GM19035 (cell line): ENCODE data around the gene TACSTD2.
"Not testable (repeated sequence)": the region's sequence is repeated elsewhere in the genome, so short reads cannot be mapped to it uniquely, and the experiment has no call there.

Experiments
- ATAC-seq: cut with Tn5 transposase; IDR thresholded peaks from one replicate; pipeline ENCODE4 v1.9.1; 2021; ENCODE audit not compliant: unreplicated experiment

TACSTD2 gene, protein sequence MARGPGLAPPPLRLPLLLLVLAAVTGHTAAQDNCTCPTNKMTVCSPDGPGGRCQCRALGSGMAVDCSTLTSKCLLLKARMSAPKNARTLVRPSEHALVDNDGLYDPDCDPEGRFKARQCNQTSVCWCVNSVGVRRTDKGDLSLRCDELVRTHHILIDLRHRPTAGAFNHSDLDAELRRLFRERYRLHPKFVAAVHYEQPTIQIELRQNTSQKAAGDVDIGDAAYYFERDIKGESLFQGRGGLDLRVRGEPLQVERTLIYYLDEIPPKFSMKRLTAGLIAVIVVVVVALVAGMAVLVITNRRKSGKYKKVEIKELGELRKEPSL

DNA sequence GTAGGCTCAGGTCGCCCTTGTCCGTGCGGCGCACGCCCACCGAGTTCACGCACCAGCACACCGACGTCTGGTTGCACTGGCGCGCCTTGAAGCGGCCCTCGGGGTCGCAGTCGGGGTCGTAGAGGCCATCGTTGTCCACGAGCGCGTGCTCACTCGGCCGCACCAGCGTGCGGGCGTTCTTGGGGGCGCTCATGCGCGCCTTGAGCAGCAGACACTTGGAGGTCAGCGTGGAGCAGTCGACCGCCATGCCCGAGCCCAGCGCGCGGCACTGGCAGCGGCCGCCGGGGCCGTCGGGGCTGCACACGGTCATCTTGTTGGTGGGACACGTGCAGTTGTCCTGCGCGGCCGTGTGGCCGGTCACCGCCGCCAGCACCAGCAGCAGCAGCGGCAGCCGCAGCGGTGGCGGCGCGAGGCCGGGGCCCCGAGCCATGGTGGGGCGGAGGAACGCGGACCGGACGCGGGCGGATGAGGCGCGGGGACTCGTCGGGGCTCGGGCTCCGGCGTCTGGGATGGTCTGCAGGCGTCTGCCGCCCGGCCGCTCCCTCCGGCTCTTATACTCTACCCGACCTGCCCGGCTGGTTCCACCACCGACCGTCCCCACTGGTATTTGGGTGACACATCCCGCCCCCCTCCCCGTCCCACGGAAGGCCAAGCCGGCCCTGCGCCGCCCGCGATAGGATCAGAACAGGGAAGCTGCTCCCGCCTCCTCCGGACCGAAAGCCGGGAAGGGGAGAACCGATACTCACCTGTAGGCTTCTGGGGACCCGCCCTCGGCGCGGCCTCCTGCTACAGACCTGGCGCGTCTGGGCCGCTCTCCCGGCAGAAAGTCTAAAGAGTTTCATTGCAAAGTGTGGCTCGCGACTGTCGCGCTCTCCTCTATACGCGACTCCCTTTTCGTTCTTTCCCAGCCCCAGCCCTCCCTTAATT, at the start of gene TACSTD2:
Gene TACSTD2 (minus strand): TSS at position 526 of the 927 bp plus-strand sequence. CDS start 96 bp downstream, at position 430.
- no peak for ATAC-seq

- no peak for ATAC-seq
Measured at GRCh38 chr1:58626293-58626692, 49.2 kb upstream of the TACSTD2 start.

DNA sequence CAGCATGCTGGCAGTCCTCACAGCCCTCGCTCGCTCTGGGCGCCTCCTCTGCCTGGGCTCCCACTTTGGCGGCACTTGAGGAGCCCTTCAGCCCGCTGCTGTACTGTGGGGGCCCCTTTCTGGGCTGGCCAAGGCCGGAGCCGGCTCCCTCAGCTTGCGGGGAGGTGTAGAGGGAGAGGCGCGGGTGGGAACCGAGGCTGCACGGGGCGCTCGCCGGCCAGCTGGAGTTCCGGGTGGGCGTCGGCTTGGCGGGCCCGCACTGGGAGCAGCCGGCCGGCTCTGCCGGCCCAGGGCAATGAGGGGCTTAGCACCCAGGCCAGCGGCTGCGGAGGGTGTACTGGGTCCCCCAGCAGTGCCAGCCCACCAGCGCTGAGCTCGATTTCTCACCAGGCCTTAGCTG, 46.2 kb upstream of the TACSTD2 start:
- not testable (repeated sequence) for ATAC-seq

GRCh38 chr1:58622571-58622970, 45.5 kb upstream of the TACSTD2 start:
- ATAC-seq, result no peak

GRCh38 chr1:58621391-58621790, 44.3 kb upstream of the TACSTD2 start:
- no peak for ATAC-seq

DNA sequence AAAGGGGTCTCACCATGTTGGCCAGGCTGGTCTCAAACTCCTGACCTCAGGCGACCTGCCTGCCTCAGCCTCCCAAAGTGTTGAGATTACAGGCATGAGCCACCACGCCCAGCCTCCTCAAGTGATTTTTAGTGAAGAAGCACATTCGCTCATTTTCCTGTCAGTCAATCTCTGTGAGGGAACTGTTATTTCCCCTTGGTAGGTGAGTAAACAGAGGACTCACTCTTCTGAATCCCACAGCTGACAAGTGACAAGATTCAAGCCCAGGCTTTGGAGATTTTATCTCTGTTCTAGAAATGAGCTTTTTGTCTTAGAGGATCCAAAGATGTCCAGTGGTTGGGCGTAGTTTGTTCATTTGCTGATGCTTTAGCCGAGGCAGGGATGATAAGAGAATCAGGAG, 43.9 kb upstream of the TACSTD2 start:
- no peak for ATAC-seq

GRCh38 chr1:58620259-58620658, 43.2 kb upstream of the TACSTD2 start:
- ATAC-seq, result no peak

DNA sequence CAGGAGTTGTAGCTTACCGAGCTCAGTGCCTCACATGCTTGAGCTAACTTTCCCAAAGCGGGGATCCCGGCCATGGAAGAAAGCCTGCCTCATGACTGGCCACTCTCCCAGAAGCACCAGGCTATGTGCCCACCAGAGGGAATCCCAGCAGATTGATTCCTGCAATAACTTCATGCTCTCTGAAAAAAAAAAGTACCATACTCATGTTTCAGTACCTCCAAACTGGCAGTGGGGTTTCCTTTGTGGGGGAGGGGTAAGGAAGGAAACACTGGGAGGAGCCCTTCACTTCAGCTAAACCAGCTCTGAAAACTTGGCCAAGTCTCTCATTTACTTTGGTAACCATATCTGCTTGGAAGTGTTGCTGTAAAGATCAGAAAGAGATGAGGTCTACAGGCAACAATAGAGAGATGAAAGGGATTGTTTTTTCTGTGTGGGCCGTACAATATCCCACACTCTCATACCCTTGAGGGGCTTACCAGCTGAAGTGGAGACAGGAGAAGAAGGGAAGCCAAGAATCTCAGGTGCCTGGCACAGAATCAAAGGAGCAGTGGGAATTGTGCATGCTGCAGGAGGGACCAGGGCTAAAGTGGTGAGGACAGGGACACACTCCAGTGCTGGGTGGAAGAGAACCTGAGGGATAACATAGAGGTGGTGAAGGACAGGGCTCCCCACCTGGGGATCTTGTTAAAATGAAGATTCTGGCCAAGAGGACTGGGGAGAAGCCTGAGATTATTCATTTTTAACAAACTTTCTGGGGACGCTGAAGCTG, 42.4 kb upstream of the TACSTD2 start:
- ATAC-seq, result no peak

DNA sequence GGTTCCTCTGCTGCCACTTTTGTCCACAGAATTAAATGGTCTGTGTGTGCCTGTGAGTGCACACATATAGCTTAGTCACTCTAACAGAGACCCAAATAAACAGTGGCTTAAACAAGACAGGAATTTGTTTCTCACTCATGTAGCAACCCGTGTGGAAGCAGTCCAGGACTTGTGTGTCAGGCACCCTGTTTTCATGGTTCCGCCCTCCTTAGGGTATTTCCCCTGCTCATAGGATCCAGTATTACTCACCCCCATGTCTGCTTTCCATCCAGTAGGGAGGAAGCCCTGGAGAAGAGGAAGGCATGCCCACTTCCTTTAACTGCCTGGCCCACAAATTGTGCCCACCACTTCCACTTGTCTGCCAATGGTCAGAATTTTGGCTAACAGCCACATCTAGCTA, 41.3 kb upstream of the TACSTD2 start:
- ATAC-seq, result no peak

DNA sequence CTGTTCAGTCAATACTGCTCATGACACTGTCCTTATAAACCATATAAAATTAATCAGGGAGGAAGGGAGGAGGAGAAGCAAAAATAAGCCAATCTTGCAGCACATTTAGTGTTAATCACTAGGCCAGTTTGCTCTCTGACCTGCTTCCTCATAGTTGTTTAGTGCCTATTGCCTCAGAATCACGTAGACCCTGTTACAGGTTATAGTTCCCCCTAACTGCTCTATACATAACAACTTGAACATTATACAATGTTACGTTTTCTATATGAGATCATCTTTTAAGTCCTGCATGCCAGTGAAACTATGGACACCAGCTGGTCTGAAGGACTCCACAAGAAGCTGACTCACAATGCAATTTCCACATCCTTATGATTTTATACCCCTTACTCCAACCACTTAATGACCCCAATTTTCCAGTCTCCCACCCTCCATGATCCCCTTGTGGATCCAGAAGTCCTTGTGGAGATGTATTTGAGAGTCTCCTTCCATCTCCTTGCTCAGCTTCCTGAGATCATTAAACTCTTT, 34.9 kb upstream of the TACSTD2 start:
- no peak for ATAC-seq

DNA sequence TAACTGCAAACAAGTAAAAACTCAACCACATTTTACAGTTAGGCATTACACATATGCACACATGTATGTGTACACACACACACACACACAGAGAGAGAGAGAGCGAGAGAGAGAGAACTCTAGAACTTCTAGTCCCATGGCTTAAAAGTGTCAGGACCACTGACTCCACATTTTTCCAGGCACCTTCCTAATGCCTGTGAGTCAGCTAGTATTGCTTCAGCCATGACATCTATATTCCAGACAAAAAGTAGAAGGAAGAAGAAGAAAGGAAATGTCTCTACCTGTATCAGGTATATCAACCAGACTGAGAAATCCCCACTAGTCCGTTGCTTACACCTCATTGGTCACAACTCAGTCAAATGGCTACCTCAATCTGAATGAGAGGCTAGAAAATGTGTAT, 31.9 kb upstream of the TACSTD2 start:
- no peak for ATAC-seq

DNA sequence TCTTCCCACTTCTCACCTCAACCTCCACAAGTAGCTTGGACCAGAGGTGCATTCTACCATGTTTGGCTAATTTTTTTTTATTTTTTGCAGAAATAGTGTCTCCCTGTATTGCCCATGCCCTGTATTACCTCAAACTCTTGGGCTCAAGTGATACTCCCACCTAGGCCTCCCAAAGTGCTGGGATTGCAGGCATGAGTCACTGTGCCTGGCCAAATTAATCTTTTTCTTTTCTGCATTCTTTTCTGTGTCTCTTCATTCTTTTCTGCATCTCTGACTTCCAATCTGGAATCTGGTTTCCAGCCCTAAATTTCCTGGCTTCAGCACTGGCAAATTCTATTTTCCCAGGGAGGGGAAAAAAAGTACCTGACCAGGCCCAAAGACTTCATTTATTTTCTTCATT, 31.2 kb upstream of the TACSTD2 start:
- ATAC-seq, result no peak

DNA sequence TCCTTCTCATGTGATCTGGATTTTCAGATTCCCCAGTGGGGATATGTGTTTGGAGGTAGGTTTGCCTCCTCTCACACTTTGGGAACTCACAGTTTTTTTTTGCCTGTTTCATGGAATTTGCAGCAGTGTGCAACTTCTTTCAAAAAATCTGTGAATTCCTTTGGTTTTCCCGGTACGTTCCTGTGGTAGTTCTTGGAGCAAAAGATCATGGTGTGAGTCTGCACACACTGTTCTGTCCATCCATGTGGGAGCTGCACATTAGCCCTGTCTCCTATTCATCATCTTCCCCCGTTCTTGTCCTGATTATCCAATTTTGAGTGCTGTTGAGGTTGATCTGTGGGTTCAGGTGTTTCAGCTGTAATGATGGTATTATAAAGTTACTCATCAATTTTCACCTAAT, 30.3 kb upstream of the TACSTD2 start:
- ATAC-seq, result no peak

- ATAC-seq, result not testable (repeated sequence)
Measured at GRCh38 chr1:58601921-58602320, 24.9 kb upstream of the TACSTD2 start.

DNA sequence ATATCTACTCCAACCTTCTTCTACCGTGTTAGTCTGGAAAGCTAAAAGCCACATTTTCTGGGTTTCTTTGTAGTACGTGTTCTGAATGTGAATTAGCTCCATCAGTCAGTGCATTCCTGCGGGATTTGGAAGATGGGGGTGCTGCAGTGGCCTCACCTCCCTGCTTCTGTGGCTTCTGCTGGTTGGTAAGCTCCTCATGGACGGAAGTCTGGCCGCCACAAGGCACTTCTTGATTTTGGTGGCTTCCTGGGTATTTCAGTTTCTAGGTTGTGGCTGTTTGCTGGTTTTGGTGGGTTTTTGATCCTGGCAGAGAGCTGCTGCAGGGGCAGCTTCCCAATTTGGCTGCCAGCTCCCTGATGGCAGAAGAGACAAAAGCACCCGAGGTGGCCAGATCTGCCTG, 20.9 kb upstream of the TACSTD2 start:
- no peak for ATAC-seq

- ATAC-seq, result no peak
Measured at GRCh38 chr1:58597076-58597475, 20.0 kb upstream of the TACSTD2 start.

- ATAC-seq, result no peak
Measured at GRCh38 chr1:58596631-58597052, 19.6 kb upstream of the TACSTD2 start.

DNA sequence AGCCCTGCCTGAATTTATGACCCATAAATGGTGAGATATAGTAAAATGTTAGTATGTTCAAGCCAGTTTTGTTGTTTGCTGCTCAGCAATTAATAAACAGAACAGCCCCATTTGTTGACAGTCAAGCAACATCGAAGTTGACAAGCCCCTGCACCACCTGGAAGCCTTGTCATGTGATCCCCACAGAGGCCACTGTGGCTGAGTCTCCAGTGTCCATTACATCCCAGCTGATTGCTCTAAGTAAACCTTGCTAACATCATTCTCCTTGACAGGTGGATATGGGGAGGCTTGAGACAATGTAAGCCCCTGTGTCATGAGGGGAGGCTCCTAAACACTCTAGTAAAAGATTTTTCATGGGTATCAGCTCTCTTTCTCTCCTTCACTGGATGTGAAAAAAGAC, 17.5 kb upstream of the TACSTD2 start:
- ATAC-seq, result no peak

DNA sequence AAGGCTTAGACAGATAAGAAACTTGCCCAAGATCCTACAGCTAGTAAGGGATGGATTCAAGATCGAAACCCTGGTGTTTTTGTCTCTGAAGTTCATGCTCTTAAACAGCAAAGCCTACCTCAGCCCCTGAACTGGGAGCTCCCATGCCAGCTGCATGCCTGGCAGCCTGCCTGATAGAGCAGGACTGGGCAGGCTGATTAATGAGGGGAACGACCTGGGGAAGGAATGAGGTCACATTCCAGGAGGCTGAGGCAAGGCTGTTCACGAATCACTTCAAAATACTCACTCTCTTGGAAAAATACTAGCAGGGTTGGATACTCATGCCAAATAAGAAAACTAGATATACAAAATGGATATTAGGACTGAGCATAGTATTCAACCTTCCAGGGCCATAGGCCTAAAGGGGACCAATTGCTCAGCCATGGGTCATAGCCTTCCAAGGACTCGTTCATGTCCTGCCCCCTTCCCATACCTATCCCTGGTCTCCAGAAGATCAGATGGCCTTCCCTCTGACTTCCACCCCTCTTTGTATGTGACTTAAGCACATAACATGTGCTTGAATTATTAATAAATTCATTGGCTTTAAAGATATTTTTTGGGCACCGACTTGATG, 15.6 kb upstream of the TACSTD2 start:
- no peak for ATAC-seq

GRCh38 chr1:58591806-58592205, 14.8 kb upstream of the TACSTD2 start:
- ATAC-seq, result no peak

DNA sequence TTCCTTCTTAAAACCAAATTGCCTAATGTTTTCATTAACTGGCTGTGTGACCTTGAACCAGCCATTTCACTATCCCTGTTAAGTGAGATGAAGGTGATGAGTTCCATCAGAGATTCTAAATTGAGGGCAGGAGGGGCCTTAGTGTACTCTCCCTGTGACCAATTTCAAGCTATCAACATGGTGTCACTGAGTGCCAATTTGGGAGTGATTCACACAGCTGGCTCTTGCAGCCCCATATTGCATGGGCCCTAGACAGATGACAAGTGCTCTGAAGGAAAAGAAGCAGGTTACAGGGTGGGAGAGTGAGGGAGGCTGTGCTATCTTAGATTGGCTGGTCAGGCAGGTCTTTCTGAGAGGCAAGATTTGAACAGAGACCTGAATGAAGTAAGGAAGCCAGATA, 13.0 kb upstream of the TACSTD2 start:
- ATAC-seq, result no peak
